ENCODE measurements around the gene CFAP77. TPM values are rescaled to one million over a fixed set of nuclear protein-coding genes. Genes with fewer than 3 reads are reported as not detected.

Gene CFAP77
- polyA plus RNA-seq, 1 donor = 0.13 TPM

GRCh38 chr9:132487351-132487791, 77.4 kb downstream of the CFAP77 start:
- 91% methylated on average over 5 of the region's 7 CpGs for WGBS (ENCODE audit: insufficient coverage, low lambda C conversion rate)
- H3K27me3 ChIP-seq (ENCODE audit: control insufficient read depth, insufficient read depth, low read length) = peaks cover 51% of the 10 kb centered on the region
- no peaks in the 10 kb centered on the region for H3K36me3 ChIP-seq (ENCODE audit: control insufficient read depth, insufficient read depth, low read length)
- no peaks in the 10 kb centered on the region for H3K4me1 ChIP-seq (ENCODE audit: control insufficient read depth, insufficient read depth, low read length)
- no peak for DNase-seq
- no peak overlapping the region for H3K27ac ChIP-seq (ENCODE audit: low read length)
- no peak overlapping the region for H3K4me3 ChIP-seq (ENCODE audit: low read length)
- no peaks in the 10 kb centered on the region for H3K9me3 ChIP-seq (ENCODE audit: control insufficient read depth, low read depth, low read length)

DNA sequence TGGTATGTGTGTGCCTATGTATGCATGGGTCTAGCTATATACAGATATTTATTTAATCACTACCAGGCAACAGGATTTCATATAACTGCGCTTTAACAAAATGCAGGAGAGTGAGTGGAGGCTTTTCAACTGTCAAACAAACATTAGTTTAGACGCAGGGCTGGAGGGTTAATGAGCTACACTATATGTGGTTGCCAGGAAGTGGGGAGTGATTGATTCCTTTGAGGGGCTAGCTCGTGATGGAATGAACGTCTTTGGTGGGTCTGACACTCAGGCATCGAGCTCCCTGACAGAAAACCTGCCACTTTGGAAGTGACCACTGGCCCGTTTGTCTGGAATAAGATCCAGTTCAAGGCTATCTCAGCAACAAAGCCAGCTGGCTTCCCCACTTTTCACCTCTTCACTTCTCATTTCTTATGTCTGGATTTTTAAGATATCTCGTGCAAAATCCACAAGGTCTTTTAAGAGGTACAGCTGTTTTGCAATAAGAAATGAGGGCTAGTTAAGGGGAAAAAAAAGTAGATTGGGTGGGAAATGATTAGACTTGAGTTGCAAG, 78.0 kb downstream of the CFAP77 start:
- Histone ChIP-seq H3K27me3 (ENCODE audit: control insufficient read depth, insufficient read depth, low read length) (peaks cover 50% of the 10 kb centered on the region), H3K4me3 (ENCODE audit: low read length) (no peak overlapping the region), H3K36me3 (ENCODE audit: control insufficient read depth, insufficient read depth, low read length) (no peaks in the 10 kb centered on the region), H3K27ac (ENCODE audit: low read length) (no peak overlapping the region), H3K4me1 (ENCODE audit: control insufficient read depth, insufficient read depth, low read length) (no peaks in the 10 kb centered on the region), H3K9me3 (ENCODE audit: control insufficient read depth, low read depth, low read length) (no peaks in the 10 kb centered on the region)
- 57% methylated on average over 1 of the region's 7 CpGs for WGBS (ENCODE audit: insufficient coverage, low lambda C conversion rate)
- no peak for DNase-seq

GRCh38 chr9:132488626-132489025, 78.6 kb downstream of the CFAP77 start:
- WGBS (ENCODE audit: insufficient coverage, low lambda C conversion rate) = no CpG with 5 or more reads among the region's 9 CpGs
- H3K27me3 ChIP-seq (ENCODE audit: control insufficient read depth, insufficient read depth, low read length) = peaks cover 50% of the 10 kb centered on the region

DNA sequence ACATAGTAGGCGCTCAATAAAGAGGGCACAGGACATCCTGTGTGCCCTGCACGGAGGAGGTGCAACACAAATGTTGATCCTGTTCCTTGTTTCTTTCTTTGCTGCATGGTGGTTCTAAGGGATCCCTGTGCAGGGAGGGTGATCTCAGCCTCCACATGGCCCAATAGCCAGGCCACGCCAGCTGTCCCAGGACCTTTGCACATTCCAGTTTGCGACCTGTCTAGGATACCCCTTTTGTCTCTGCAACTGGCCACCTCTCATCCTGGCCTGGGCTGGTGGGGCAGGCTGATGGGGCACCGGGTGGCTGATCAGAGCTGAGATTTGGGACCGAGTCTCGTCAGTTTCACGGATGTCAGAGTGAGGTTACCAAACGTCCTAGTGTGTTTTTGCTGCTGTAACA, 79.5 kb downstream of the CFAP77 start:
- H3K27me3 ChIP-seq (ENCODE audit: control insufficient read depth, insufficient read depth, low read length) = peaks cover 47% of the 10 kb centered on the region

More at GRCh38 chr9:132488626-132489025, 78.6 kb downstream of the CFAP77 start:
- no peak for DNase-seq
- Histone ChIP-seq H3K27ac (ENCODE audit: low read length) (no peak overlapping the region), H3K4me1 (ENCODE audit: control insufficient read depth, insufficient read depth, low read length) (no peaks in the 10 kb centered on the region), H3K9me3 (ENCODE audit: control insufficient read depth, low read depth, low read length) (no peaks in the 10 kb centered on the region), H3K36me3 (ENCODE audit: control insufficient read depth, insufficient read depth, low read length) (no peaks in the 10 kb centered on the region), H3K4me3 (ENCODE audit: low read length) (no peak overlapping the region)

DNA sequence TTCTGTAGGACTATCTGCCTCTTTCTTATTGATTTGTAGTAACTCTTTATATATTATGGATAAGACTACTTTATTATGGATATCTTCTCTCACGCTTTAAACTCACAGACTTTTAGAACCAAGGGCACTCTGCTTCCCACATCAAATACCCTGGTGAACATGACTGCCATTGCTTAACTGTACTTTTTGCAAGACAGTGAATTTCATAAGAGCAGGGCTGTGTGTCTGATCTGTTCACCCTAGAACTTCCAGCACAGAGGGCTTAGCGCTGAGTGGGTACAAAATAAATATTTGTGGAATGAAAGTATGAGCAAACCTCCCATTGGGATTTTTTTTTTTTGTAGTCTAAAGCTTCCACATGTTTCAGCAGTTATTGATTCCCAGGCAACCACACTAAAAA, 84.8 kb downstream of the CFAP77 start:
- Histone ChIP-seq H3K4me3 (ENCODE audit: low read length) (no peak overlapping the region), H3K9me3 (ENCODE audit: control insufficient read depth, low read depth, low read length) (no peaks in the 10 kb centered on the region), H3K36me3 (ENCODE audit: control insufficient read depth, insufficient read depth, low read length) (no peaks in the 10 kb centered on the region), H3K27me3 (ENCODE audit: control insufficient read depth, insufficient read depth, low read length) (peaks cover 4% of the 10 kb centered on the region), H3K4me1 (ENCODE audit: control insufficient read depth, insufficient read depth, low read length) (no peaks in the 10 kb centered on the region), H3K27ac (ENCODE audit: low read length) (no peak overlapping the region)
- DNase-seq = no peak
- WGBS (ENCODE audit: insufficient coverage, low lambda C conversion rate) = 100% methylated on average over 1 of the region's 2 CpGs

More for the DNA sequence above, 79.5 kb downstream of the CFAP77 start:
- Histone ChIP-seq H3K4me3 (ENCODE audit: low read length) (no peak overlapping the region), H3K9me3 (ENCODE audit: control insufficient read depth, low read depth, low read length) (no peaks in the 10 kb centered on the region), H3K36me3 (ENCODE audit: control insufficient read depth, insufficient read depth, low read length) (no peaks in the 10 kb centered on the region), H3K27ac (ENCODE audit: low read length) (no peak overlapping the region), H3K4me1 (ENCODE audit: control insufficient read depth, insufficient read depth, low read length) (no peaks in the 10 kb centered on the region)
- WGBS (ENCODE audit: insufficient coverage, low lambda C conversion rate) = 100% methylated on average over 3 of the region's 9 CpGs
- DNase-seq = no peak

GRCh38 chr9:132497731-132498130, 87.7 kb downstream of the CFAP77 start:
- no peak overlapping the region for H3K4me3 ChIP-seq (ENCODE audit: low read length)
- WGBS (ENCODE audit: insufficient coverage, low lambda C conversion rate) = no CpG with 5 or more reads among the region's 16 CpGs
- H3K36me3 ChIP-seq (ENCODE audit: control insufficient read depth, insufficient read depth, low read length) = no peaks in the 10 kb centered on the region
- H3K27me3 ChIP-seq (ENCODE audit: control insufficient read depth, insufficient read depth, low read length) = peaks cover 3% of the 10 kb centered on the region
- no peaks in the 10 kb centered on the region for H3K9me3 ChIP-seq (ENCODE audit: control insufficient read depth, low read depth, low read length)
- no peak overlapping the region for H3K27ac ChIP-seq (ENCODE audit: low read length)
- no peaks in the 10 kb centered on the region for H3K4me1 ChIP-seq (ENCODE audit: control insufficient read depth, insufficient read depth, low read length)
- DNase-seq = no peak

DNA sequence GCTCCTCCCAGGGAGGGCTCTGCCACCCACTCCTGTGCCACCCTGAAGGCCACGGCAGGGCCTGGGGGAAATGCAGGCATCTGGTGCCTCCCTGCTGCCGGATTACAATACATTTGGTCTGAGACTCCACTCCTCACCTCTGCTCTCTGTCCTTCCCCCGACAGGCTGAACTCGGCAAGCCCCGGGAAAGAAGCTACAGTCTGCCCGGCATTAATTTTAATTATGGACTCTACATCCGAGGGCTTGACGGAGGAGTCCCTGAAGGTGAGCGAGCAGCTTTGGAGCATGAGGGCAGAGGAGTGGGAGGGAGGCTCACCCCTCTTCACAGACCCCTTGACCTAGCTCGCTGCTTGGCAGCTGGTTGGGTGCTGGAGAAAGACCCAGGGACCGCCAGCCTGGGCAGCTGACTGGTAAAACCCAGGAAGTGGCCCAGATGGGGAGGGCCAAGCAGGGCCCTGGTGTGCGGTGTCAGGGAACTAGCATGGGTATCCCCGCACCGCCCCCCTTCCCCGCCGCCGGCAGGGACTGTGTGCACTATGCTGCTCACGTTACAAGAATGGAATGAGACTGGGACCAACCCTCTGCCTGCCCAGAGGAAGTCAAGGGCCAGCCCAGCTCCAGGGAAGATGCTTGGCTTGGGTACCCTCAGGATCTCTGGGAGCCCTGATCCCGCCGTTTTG, 88.7 kb downstream of the CFAP77 start:
- DNase-seq = no peak
- Histone ChIP-seq H3K36me3 (ENCODE audit: control insufficient read depth, insufficient read depth, low read length) (no peaks in the 10 kb centered on the region), H3K4me1 (ENCODE audit: control insufficient read depth, insufficient read depth, low read length) (no peaks in the 10 kb centered on the region), H3K4me3 (ENCODE audit: low read length) (no peak overlapping the region), H3K27ac (ENCODE audit: low read length) (no peak overlapping the region), H3K27me3 (ENCODE audit: control insufficient read depth, insufficient read depth, low read length) (peaks cover 11% of the 10 kb centered on the region), H3K9me3 (ENCODE audit: control insufficient read depth, low read depth, low read length) (no peaks in the 10 kb centered on the region)
- WGBS (ENCODE audit: insufficient coverage, low lambda C conversion rate) = no CpG with 5 or more reads among the region's 20 CpGs

DNA sequence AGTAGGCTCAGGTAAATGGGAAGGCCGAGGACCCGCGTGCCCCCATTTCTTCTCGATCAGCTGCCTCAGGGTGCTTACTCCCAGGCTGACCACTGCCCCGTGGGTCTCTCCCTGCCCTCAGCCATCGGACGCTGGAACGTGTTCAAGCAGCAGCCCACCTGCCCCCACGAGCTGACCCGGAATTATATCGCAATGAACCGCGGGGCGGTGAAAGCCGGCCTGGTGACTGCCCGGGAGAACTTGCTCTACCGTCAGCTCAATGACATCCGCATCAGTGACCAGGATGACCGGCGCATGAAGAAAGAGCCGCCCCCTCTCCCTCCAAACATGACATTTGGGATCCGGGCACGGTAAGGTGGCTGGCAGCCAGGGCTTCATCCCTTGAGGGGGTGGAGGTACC, 89.2 kb downstream of the CFAP77 start:
- Histone ChIP-seq H3K4me3 (ENCODE audit: low read length) (no peak overlapping the region), H3K4me1 (ENCODE audit: control insufficient read depth, insufficient read depth, low read length) (no peaks in the 10 kb centered on the region), H3K9me3 (ENCODE audit: control insufficient read depth, low read depth, low read length) (no peaks in the 10 kb centered on the region), H3K27me3 (ENCODE audit: control insufficient read depth, insufficient read depth, low read length) (peaks cover 16% of the 10 kb centered on the region), H3K27ac (ENCODE audit: low read length) (no peak overlapping the region), H3K36me3 (ENCODE audit: control insufficient read depth, insufficient read depth, low read length) (no peaks in the 10 kb centered on the region)
- DNase-seq = no peak
- no CpG with 5 or more reads among the region's 23 CpGs for WGBS (ENCODE audit: insufficient coverage, low lambda C conversion rate)

DNA sequence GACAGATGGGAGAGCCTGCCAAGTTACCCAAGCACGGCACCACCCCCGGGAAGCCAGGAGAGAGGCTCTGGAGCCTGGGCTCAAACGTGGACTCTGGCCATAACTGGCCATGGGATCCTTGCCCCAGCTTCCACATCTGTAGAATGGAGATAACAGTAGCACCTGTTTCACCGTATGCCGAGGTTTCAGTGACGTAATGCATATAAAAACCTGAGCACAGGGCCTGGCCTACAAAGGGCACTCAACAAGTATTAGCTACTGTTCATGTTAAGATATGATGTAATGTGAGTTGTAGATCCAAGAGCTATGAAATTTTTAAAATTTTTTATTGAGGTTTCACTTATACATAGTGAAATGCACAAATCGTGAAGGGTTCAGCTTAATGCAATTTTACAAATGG, 90.2 kb downstream of the CFAP77 start:
- Histone ChIP-seq H3K36me3 (ENCODE audit: control insufficient read depth, insufficient read depth, low read length) (no peaks in the 10 kb centered on the region), H3K4me3 (ENCODE audit: low read length) (no peak overlapping the region), H3K9me3 (ENCODE audit: control insufficient read depth, low read depth, low read length) (no peaks in the 10 kb centered on the region), H3K27me3 (ENCODE audit: control insufficient read depth, insufficient read depth, low read length) (peaks cover 26% of the 10 kb centered on the region), H3K27ac (ENCODE audit: low read length) (no peak overlapping the region), H3K4me1 (ENCODE audit: control insufficient read depth, insufficient read depth, low read length) (no peaks in the 10 kb centered on the region)
- DNase-seq = no peak
- no CpG with 5 or more reads among the region's 7 CpGs for WGBS (ENCODE audit: insufficient coverage, low lambda C conversion rate)

DNA sequence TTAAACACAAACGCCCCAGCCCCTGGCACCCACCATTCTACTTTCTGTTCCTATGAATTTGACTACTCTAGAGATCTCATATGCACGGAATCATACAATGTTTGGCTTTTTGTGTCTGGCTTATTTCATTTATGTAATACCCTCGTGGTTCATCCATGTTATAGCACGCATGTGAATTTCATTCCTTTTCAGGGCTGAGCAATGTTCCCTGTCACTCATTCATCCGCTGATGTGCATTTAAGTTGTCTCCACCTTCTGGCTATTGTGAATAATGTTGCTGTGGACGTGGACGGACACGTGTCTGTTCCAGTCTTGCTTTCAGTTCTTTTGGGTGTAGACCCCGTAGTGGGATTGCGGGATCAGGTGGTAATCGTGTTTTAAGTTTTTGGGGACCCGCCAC, 92.5 kb downstream of the CFAP77 start:
- DNase-seq = no peak
- H3K36me3 ChIP-seq (ENCODE audit: control insufficient read depth, insufficient read depth, low read length) = no peaks in the 10 kb centered on the region
- H3K4me3 ChIP-seq (ENCODE audit: low read length) = no peak overlapping the region
- no peaks in the 10 kb centered on the region for H3K9me3 ChIP-seq (ENCODE audit: control insufficient read depth, low read depth, low read length)
- no CpG with 5 or more reads among the region's 12 CpGs for WGBS (ENCODE audit: insufficient coverage, low lambda C conversion rate)
- H3K27me3 ChIP-seq (ENCODE audit: control insufficient read depth, insufficient read depth, low read length) = peaks cover 46% of the 10 kb centered on the region
- H3K27ac ChIP-seq (ENCODE audit: low read length) = no peak overlapping the region
- no peaks in the 10 kb centered on the region for H3K4me1 ChIP-seq (ENCODE audit: control insufficient read depth, insufficient read depth, low read length)

- DNase-seq = no peak
- no peaks in the 10 kb centered on the region for H3K36me3 ChIP-seq (ENCODE audit: control insufficient read depth, insufficient read depth, low read length)
- no CpG with 5 or more reads among the region's 6 CpGs for WGBS (ENCODE audit: insufficient coverage, low lambda C conversion rate)
- no peaks in the 10 kb centered on the region for H3K4me1 ChIP-seq (ENCODE audit: control insufficient read depth, insufficient read depth, low read length)
- peaks cover 46% of the 10 kb centered on the region for H3K27me3 ChIP-seq (ENCODE audit: control insufficient read depth, insufficient read depth, low read length)
- no peak overlapping the region for H3K27ac ChIP-seq (ENCODE audit: low read length)
- H3K9me3 ChIP-seq (ENCODE audit: control insufficient read depth, low read depth, low read length) = no peaks in the 10 kb centered on the region
- H3K4me3 ChIP-seq (ENCODE audit: low read length) = no peak overlapping the region
Measured at GRCh38 chr9:132503116-132503515, 93.1 kb downstream of the CFAP77 start.
